GM12891 (cell line): ENCODE data around the gene CBFA2T2.
"Not testable (repeated sequence)": the region's sequence is repeated elsewhere in the genome, so short reads cannot be mapped to it uniquely, and the experiment has no call there.

ENCODE experiments used
- POLR2A ChIP-seq: IDR thresholded peaks from 2 replicates; pipeline ENCODE4 v1.6.1; 2011; ENCODE audit warnings: low read depth, low read length, control low read depth
- POLR2AphosphoS5 ChIP-seq: IDR thresholded peaks from 2 replicates; pipeline ENCODE4 v1.6.1; 2011; ENCODE audit warnings: low read depth, low read length, control low read depth
- POU2F2 ChIP-seq: IDR thresholded peaks from 2 replicates; pipeline ENCODE4 v1.6.1; 2011; ENCODE audit warnings: low read depth, mild to moderate bottlenecking, control low read depth, low read length, moderate library complexity
- SPI1 ChIP-seq: IDR thresholded peaks from 2 replicates; pipeline ENCODE4 v1.6.1; 2011; ENCODE audit warnings: low read depth, low read length, control low read depth
- TAF1 ChIP-seq: IDR thresholded peaks from 2 replicates; pipeline ENCODE4 v1.6.1; 2011; ENCODE audit warnings: low read depth, low read length, control low read depth

GRCh38 chr20:33483186-33483585 lies 6.7 kb upstream of the CBFA2T2 start:
- TF ChIP-seq POLR2AphosphoS5, POLR2A, SPI1, TAF1, POU2F2: not testable (repeated sequence)
